GM18909 (cell line): ENCODE measurements around the gene SPOCK1.

ENCODE experiments used
- ATAC-seq: cut with Tn5 transposase; IDR thresholded peaks from one replicate; pipeline ENCODE4 v1.9.1; 2021; ENCODE audit warnings: mild to moderate bottlenecking; ENCODE audit not compliant: unreplicated experiment, poor library complexity

The SPOCK1 gene

DNA sequence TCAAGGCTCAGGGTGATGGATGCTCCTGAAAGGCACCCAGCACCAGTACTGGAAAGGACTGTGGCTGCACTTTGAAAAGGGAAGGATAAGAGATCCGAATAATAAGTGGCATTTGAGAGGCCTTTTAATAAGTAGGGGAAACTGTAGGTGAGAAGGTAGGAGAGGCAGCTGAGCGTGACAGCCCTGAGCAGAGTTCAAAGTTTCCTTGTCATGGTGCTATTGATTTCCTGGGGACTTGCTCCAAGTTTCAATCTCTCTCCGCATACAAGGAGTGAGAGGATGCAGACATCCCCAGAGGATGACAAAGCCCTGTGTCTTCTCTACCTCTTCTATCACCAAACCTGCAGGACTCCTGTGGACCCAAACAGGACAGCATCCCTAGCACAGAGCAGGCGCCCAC, 354.5 kb downstream of the SPOCK1 start:
- ATAC-seq: no peak

DNA sequence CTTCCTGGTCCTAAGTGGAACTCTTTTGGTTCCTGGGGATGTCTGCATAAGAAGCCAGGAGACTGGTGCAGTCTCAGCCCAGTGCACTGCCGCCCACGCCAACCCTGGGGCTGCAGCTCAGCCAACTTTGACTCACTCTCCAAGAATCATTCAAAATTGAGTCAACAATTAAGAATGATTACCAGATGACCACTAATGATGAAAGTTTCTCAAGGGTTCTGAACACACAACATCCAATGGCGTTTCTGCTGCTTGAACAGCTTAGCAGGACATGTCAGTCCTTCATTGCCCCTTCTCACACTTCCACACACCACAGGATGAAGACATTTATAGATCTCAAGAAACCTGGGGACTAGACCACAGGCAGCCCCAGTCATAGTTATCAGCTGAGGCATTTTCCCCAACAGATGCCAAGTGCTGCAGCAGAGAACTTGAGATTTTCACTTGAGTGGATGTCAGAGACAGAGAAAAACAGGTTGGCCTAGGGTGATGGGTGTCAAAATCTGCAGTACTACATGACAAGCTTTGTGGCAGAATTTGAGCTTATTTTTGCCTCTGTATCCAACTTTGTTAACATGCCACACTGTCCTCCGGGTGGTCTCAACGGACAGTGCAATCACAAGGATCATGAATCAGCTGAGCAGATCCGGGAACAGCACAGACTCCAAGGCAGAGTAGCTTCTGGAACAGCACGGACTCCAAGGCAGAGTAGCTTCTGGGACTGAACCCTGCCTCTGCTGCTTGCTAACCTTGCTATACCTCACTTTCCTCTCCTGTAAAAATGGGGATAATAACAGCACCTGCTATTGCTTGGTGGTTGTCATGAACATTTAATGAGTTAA, 356.1 kb downstream of the SPOCK1 start:
- peak; percentile 69 for ATAC-seq

GRCh38 chr5:137142346-137142745, 356.8 kb downstream of the SPOCK1 start:
- peak; percentile 32 for ATAC-seq

GRCh38 chr5:137141779-137142178, 357.3 kb downstream of the SPOCK1 start:
- no peak for ATAC-seq

- no peak for ATAC-seq
Measured at GRCh38 chr5:137136991-137137632, 362.0 kb downstream of the SPOCK1 start.

DNA sequence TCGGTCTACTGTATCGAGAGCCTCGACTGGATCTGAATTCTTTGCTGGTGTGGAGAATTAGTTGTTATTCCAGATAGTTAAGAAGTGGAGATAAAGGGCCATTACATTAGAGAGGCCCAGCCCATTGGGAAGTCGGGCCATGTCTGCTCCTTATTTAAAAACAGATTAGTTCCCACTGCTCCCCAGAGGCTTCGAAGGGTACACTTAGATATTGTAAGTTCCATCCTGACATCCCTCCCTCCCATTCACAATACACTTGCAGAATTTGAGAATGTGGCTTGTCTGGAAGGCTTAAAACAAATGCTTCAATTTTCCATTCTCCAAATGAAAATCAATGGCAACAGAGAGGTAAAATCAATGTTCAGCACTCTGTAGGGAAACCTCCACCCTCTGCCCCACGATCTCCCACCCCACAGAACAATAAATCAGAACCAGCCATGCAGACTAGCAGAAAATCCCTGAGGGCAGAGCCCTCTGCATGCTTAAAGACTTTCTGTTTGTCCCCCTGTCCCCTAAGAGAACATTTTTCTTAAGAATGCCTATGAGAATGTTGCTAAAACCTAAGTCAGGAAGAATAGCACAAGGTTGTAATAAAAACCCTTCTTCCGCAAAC, 364.1 kb downstream of the SPOCK1 start:
- ATAC-seq: no peak

DNA sequence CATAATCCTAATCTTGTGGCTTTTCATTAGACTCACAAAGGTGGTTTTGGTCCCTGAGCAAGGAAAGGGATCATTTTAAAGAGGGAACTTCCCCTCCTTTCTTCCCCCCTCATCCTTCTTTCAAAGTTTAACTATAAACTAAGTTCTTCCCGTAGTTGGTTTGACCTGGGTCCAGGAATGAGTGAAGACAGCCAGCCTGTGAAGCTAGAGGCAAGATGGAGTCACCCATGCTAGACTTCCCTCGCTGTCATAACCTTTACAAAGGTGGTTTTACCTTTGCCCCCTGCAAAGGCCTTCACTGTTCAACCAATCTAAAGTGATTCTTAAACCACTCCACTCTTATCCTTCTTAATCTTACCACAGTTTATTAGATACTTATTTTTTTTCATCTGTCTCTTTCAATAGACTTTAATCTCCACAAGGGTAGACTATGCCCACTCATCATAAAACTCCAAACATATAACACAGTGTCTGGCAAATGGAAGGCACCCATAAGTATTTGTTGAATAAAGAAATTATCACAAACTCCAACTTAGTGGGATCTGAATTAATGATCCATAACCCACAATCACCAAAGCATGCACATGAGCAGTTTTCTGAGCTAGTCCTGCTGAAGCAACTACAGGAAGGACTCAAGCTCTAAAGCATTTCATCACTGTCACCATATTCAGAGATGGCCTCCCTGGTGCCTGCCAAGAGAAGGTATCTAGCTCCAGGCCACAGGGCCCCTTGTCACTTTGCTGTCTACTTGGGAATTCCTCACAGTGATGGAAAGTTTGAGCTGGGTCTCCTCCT, 369.0 kb downstream of the SPOCK1 start:
- no peak for ATAC-seq

DNA sequence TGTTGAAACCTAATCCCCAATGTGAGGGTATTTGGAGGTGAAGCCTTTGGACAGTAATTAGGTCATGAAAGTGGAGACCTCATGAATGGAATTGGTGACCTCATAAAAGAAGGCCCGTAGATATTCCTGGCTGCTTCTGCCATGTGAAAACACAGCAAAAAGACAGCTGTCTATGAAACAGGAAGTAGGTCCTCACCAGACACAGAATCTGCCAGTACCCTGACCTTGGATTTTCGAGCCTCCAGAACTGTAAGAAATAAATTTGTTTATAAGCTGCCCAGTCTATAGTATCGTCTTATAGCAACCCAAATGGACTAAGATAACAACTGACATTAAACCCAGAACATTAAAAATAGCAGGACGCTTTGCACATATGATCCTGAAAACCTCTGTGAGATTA, 371.1 kb downstream of the SPOCK1 start:
- no peak for ATAC-seq

GRCh38 chr5:137126829-137127228, 372.3 kb downstream of the SPOCK1 start:
- ATAC-seq: no peak

DNA sequence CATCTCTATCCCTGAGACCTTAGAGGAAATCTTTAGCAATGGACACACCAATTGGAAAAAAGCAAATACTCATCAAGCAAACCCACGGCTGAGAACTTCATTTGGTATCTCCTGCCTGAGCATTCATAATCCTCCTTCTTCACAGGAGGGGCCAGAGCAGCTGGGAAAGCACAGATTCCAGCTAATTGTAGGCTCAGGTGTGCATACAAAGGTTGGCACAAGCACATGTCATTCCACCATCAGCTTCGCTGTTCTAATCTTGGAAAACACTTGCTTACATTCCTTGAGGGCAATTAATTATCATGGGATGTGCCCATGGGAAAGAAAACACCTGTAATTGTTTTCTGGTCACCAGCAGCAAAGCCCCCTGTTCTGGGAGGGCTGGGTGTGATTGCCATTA, 376.6 kb downstream of the SPOCK1 start:
- ATAC-seq: no peak

GRCh38 chr5:137122075-137122474, 377.1 kb downstream of the SPOCK1 start:
- no peak for ATAC-seq

DNA sequence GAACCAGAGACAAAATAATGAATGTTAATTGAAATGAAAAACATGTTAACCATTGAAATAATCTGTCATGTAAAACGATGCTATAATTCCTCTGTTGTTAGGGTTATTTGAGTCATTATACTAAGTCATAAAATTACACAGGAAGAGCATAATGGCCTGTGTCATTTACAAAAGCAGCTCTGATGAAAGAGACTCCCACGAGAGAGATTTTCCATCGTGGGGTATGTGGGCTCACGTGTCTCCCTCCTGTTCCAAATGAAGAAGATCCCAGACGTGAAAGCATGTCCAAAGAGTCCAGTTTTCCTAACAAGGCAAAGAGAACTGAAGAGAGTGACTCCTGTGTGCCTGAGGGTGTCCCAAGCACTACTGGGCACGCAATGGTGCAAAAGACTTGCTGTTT, 379.8 kb downstream of the SPOCK1 start:
- ATAC-seq: no peak

- no peak for ATAC-seq
Measured at GRCh38 chr5:137118629-137119028, 380.5 kb downstream of the SPOCK1 start.

DNA sequence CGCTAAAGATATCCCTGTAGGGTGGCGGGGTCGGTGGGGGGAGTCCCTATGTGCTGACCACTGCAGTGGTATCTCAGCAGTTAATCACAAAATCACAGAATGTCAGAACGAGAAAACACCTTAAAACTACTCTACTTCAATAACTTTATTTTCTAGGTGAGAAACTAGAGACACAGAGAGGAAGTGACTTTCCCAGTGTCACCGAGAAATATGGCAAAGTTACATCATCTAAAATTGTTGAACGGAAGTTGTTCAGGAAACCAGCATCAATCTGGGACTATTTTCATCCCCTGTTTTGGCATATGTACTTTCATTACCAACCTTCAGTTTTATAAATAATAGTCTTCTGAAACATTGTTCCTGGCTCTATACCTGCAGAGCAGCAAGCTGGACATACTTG, 384.0 kb downstream of the SPOCK1 start:
- ATAC-seq: no peak

- no peak for ATAC-seq
Measured at GRCh38 chr5:137114529-137114928, 384.6 kb downstream of the SPOCK1 start.

DNA sequence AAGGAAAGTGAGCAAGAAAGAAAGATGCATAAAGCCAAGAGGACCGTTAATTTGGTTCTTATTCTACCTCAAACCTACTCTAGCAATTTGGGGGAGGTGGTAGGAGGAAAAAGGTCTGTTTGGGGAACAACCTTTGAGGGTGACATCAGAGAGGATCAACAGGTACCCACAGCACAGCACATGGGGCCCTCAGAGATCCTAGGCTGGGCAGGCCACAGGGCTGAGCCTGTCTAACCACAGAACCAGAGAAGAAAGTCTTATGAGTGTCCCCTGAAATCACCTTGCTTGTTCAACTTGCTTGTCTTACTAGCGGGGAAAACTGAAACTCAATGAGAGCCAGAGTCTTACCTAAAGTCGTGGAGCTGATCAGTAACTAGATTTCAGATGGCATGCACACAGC, 385.2 kb downstream of the SPOCK1 start:
- peak; percentile 71 for ATAC-seq

DNA sequence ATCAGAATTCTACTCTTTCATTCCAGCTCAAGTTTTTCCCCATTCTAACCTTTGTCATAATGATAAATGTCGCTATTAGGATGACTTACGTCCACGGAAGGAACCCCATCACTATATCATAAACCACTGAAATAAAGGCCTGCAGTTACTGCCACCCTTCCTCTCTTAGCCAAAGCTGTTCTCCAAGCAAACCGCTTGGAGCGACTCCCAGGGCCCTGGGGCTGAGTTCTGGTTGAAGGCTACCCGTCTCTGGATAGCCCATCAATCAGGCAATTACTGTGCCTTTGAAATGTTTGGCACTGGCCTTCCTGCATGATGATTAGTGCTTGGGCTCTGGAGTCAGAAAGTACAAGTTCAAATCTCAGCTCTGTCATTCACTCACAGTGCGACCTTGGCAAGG, 386.0 kb downstream of the SPOCK1 start:
- no peak for ATAC-seq

- ATAC-seq: no peak
Measured at GRCh38 chr5:137105351-137106035, 393.6 kb downstream of the SPOCK1 start.

DNA sequence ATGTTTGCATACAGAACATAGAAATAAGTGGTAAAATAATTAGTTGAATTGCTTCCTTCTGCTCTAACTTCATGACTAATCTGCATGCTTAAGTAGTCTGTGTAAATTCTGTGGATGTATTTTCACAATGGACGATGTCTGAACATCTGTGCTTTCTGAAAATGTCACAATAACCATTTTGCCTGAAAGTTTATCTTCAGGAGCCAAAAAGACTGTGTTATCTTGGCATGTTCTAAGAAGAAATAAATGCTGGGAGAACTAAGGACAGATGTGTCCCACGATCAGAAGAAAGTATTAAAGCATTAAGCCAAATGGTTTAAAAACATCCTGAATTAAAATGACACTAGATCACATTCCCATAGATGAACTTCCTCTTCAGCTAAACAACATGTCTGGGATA, 397.6 kb downstream of the SPOCK1 start:
- ATAC-seq: no peak

DNA sequence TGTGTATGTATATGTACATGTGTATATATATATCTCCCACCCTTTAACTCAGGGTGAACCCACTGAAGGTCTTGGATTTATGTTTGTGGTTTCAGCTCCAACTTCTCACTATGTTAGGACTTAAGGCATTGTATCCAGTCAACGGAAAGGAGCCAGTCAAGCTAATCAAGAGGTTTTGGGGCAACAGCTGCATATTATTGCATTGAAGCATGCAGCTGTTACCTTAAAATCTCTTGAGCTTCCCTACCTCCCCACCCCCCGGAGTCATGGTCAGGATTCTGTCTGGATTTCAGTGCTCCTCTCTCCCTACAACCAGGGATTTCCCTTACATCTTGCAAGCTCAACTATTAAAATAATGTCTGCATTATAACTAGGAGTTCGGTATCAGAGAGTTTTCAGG, 399.5 kb downstream of the SPOCK1 start:
- ATAC-seq: no peak
